H1 (cell line): ENCODE data around the gene PLK3. TPM values are rescaled to one million over a fixed set of nuclear protein-coding genes. Genes with fewer than 3 reads are reported as not detected.

ENCODE experiments used
- CTCF ChIA-PET: fragments of 300-600 bp; sonication (Branson Sonifier 250); formaldehyde crosslinking; loops from one replicate; lab custom pipeline; 2021; ENCODE audit not compliant: partially characterized antibody; lab: Charles Lee
- POLR2A ChIA-PET: fragments of 300-600 bp; sonication (Branson Sonifier 250); formaldehyde crosslinking; loops from one replicate; lab custom pipeline; 2021; ENCODE audit warnings: inconsistent platforms; ENCODE audit not compliant: partially characterized antibody; lab: Charles Lee
- DNase-seq, 2 experiments: peaks; one replicate each; pipeline versions ENCODE4 v3.0.0 to v3.0.0-alpha.2; 2010 to 2022; ENCODE audit warnings: low spot score in 2 of 2, low read depth in 1 of 2, mixed read lengths in 1 of 2
- FAIRE-seq: peaks from 2 replicates; lab custom pipeline; 2011; peaks lifted over from hg19 to GRCh38; lab: Jason Lieb, UNC
- H2AFZ ChIP-seq: 2 replicates; pipeline ENCODE4 v1.8.1; 2012; ENCODE audit warnings: low read length, inconsistent platforms
- H2AK5ac ChIP-seq: 2 replicates; pipeline ENCODE4 v1.6.1; 2013; ENCODE audit warnings: low read depth, low read length
- H2BK120ac ChIP-seq: replicated peaks from 2 replicates; pipeline ENCODE3; 2013; ENCODE audit warnings: low read depth, low read length, inconsistent platforms
- H2BK12ac ChIP-seq: 2 replicates; pipeline ENCODE4 v1.6.1; 2013; ENCODE audit warnings: low read depth, low read length
- H2BK15ac ChIP-seq: 2 replicates; pipeline ENCODE4 v1.6.1; 2013; ENCODE audit warnings: low read length
- H2BK20ac ChIP-seq: 2 replicates; pipeline ENCODE4 v1.6.1; 2013; ENCODE audit warnings: low read length
- H2BK5ac ChIP-seq: 2 replicates; pipeline ENCODE4 v1.6.1; 2013; ENCODE audit warnings: low read depth, low read length
- H3K14ac ChIP-seq: 2 replicates; pipeline ENCODE4 v1.6.1; 2013; ENCODE audit warnings: inconsistent platforms; ENCODE audit not compliant: insufficient read length
- H3K18ac ChIP-seq: 2 replicates; pipeline ENCODE4 v1.6.1; 2013; ENCODE audit warnings: low read length; ENCODE audit errors: extremely low read depth
- H3K23ac ChIP-seq: 2 replicates; pipeline ENCODE4 v1.6.1; 2013; ENCODE audit warnings: inconsistent platforms; ENCODE audit not compliant: insufficient read length
- H3K23me2 ChIP-seq: 2 replicates; pipeline ENCODE4 v1.6.1; 2013; ENCODE audit warnings: low read depth, low read length
- H3K27ac ChIP-seq: 2 replicates; pipeline ENCODE4 v1.6.1; 2011; ENCODE audit warnings: low read depth, low read length, inconsistent platforms
- H3K27me3 ChIP-seq, 4 experiments: replicated peaks in 1 of 4; 1 replicate in 1 of 4; 2 replicates in 3 of 4; pipeline versions ENCODE4 v1.6.1 to v1.8.1; 2011 to 2013; ENCODE audit warnings: low read length in 3 of 4, mild to moderate bottlenecking in 3 of 4, inconsistent platforms in 2 of 4, mixed read lengths in 2 of 4, moderate library complexity in 1 of 4; ENCODE audit not compliant: control insufficient read depth in 3 of 4, insufficient read depth in 3 of 4; ENCODE audit errors: extremely low read depth in 1 of 4
- H3K36me3 ChIP-seq, 4 experiments: 2 replicates each; pipeline versions ENCODE4 v1.6.1 to v1.8.1; 2011 to 2013; ENCODE audit warnings: mild to moderate bottlenecking in 4 of 4, low read length in 3 of 4, moderate library complexity in 2 of 4, control low read depth in 1 of 4, inconsistent platforms in 1 of 4; ENCODE audit not compliant: insufficient read depth in 4 of 4, control insufficient read depth in 2 of 4
- H3K4ac ChIP-seq: replicated peaks from 2 replicates; pipeline ENCODE3; 2013; ENCODE audit warnings: low read length, low read depth, mixed read lengths, inconsistent platforms; ENCODE audit not compliant: insufficient read length
- H3K4me1 ChIP-seq, 4 experiments: replicated peaks in 1 of 4; 1 replicate in 1 of 4; 2 replicates in 3 of 4; pipeline versions ENCODE4 v1.6.1 to v1.8.1; 2011 to 2013; ENCODE audit warnings: low read length in 3 of 4, inconsistent platforms in 2 of 4, mixed read lengths in 1 of 4; ENCODE audit not compliant: insufficient read depth in 4 of 4, control insufficient read depth in 3 of 4
- H3K4me2 ChIP-seq, 2 experiments: 2 replicates each; pipeline versions ENCODE4 v1.6.1 to v1.8.1; 2011 to 2013; ENCODE audit warnings: low read depth in 2 of 2, low read length in 2 of 2, control low read depth in 1 of 2, inconsistent platforms in 1 of 2, mild to moderate bottlenecking in 1 of 2; ENCODE audit not compliant: insufficient read depth in 1 of 2
- H3K4me3 ChIP-seq, 4 experiments: fragments of 200-600, 300-600 bp in 1 of 4; sonication (generic), shearing (Covaris generic), sonication (Bioruptor Twin) in 1 of 4; 2 replicates each; pipeline versions ENCODE4 v1.5.1 to v1.8.1; 2011 to 2016; ENCODE audit warnings: low read length in 4 of 4, low read depth in 3 of 4, control low read depth in 2 of 4, inconsistent platforms in 2 of 4, mild to moderate bottlenecking in 2 of 4, mixed read lengths in 1 of 4, moderate library complexity in 1 of 4; ENCODE audit not compliant: insufficient read depth in 2 of 4; ENCODE audit errors: extremely low read depth in 1 of 4
- H3K56ac ChIP-seq: replicated peaks from 2 replicates; pipeline ENCODE3; 2013; ENCODE audit warnings: low read depth, mild to moderate bottlenecking, mixed read lengths, low read length, inconsistent platforms; ENCODE audit not compliant: insufficient read length
- H3K79me1 ChIP-seq: 2 replicates; pipeline ENCODE4 v1.6.1; 2013; ENCODE audit warnings: low read depth, low read length, control low read depth
- H3K79me2 ChIP-seq, 2 experiments: 2 replicates each; pipeline versions ENCODE4 v1.6.1 to v1.8.1; 2012 to 2013; ENCODE audit warnings: low read length in 2 of 2, mild to moderate bottlenecking in 2 of 2, inconsistent platforms in 1 of 2; ENCODE audit not compliant: insufficient read depth in 2 of 2, control insufficient read depth in 1 of 2
- H3K9ac ChIP-seq, 4 experiments: replicated peaks in 1 of 4; 1 replicate in 1 of 4; 2 replicates in 3 of 4; pipeline versions ENCODE4 v1.6.1 to v1.8.1; 2011 to 2013; ENCODE audit warnings: low read depth in 3 of 4, low read length in 3 of 4, control low read depth in 2 of 4, mild to moderate bottlenecking in 2 of 4, moderate library complexity in 2 of 4, inconsistent platforms in 1 of 4; ENCODE audit errors: extremely low read depth in 1 of 4
- H3K9me3 ChIP-seq, 2 experiments: 2 replicates each; pipeline versions ENCODE4 v1.6.1 to v1.8.1; 2012 to 2013; ENCODE audit warnings: mild to moderate bottlenecking in 2 of 2, moderate library complexity in 2 of 2, control low read depth in 1 of 2, inconsistent platforms in 1 of 2, low read depth in 1 of 2, low read length in 1 of 2, mixed read lengths in 1 of 2; ENCODE audit not compliant: insufficient read depth in 2 of 2
- H4K20me1 ChIP-seq, 2 experiments: replicated peaks in 1 of 2; 2 replicates each; pipeline versions ENCODE3 to v1.8.1; 2011 to 2013; ENCODE audit warnings: inconsistent platforms in 2 of 2, low read length in 2 of 2, mild to moderate bottlenecking in 1 of 2; ENCODE audit not compliant: insufficient read depth in 2 of 2, control insufficient read depth in 1 of 2
- H4K5ac ChIP-seq: 2 replicates; pipeline ENCODE4 v1.6.1; 2013; ENCODE audit warnings: low read length, low read depth, mixed read lengths, inconsistent platforms; ENCODE audit not compliant: insufficient read length
- H4K8ac ChIP-seq: 2 replicates; pipeline ENCODE4 v1.8.0; 2013; ENCODE audit warnings: mild to moderate bottlenecking, moderate library complexity, low read length, inconsistent platforms; ENCODE audit not compliant: insufficient read depth; ENCODE audit errors: extremely low read depth
- H4K91ac ChIP-seq: replicated peaks from 2 replicates; pipeline ENCODE3; 2013; ENCODE audit warnings: low read length, mixed read lengths, inconsistent platforms; ENCODE audit not compliant: insufficient read length
- BCL11A ChIP-seq, 2 experiments: IDR thresholded peaks; one replicate each; pipeline ENCODE4 v1.6.1; 2011; ENCODE audit warnings: low read depth in 2 of 2, low read length in 2 of 2, mild to moderate bottlenecking in 2 of 2
- CREB1 ChIP-seq: IDR thresholded peaks from 2 replicates; pipeline ENCODE4 v1.6.1; 2012; ENCODE audit warnings: inconsistent platforms
- KDM4A ChIP-seq: IDR thresholded peaks from one replicate; pipeline ENCODE4 v1.7.1; 2012; ENCODE audit warnings: low read depth, mild to moderate bottlenecking, moderate library complexity, low read length, inconsistent platforms; ENCODE audit not compliant: severe bottlenecking
- NANOG ChIP-seq: IDR thresholded peaks from 2 replicates; pipeline ENCODE4 v1.6.1; 2011; ENCODE audit warnings: low read length, low read depth, mild to moderate bottlenecking, inconsistent platforms; ENCODE audit not compliant: insufficient read depth, poor library complexity, severe bottlenecking
- POU5F1 ChIP-seq: IDR thresholded peaks from 2 replicates; pipeline ENCODE4 v1.6.1; 2011; ENCODE audit warnings: low read depth, mild to moderate bottlenecking, low read length, moderate library complexity
- RFX5 ChIP-seq: IDR thresholded peaks from 2 replicates; pipeline ENCODE4 v1.6.1; 2011; ENCODE audit warnings: low read depth, low read length, improper control_type of control experiment, borderline replicate concordance
- SAP30 ChIP-seq: fragments of 300-600 bp; sonication (generic); IDR thresholded peaks from 2 replicates; pipeline ENCODE4 v1.7.1; 2012; ENCODE audit warnings: low read length, moderate library complexity, mild to moderate bottlenecking, inconsistent platforms; ENCODE audit not compliant: insufficient read depth, insufficient replicate concordance
- WGBS, 2 experiments: shearing (Covaris generic) in 1 of 2; methylation state at CpG; one replicate each; pipeline versions ENCODE4 v1.1.6 to v1.1.7; 2013 to 2015; ENCODE audit warnings: low lambda C conversion rate in 2 of 2, mixed read lengths in 2 of 2, inconsistent platforms in 1 of 2, low coverage in 1 of 2, missing lambda C conversion rate in 1 of 2; ENCODE audit not compliant: insufficient replicate concordance in 2 of 2, insufficient coverage in 1 of 2, insufficient read length in 1 of 2; ENCODE audit errors: extremely low coverage in 1 of 2, missing lambda C conversion rate in 1 of 2; 5-methylcytosine and 5-hydroxymethylcytosine counted together
- polyA plus RNA-seq, 7 experiments: library from polyadenylated mRNA; depleted of rRNA in 3 of 7; stranded (reverse) in 5 of 7; unstranded in 2 of 7; fragments of >200 nt in 5 of 7; fragments of 200-250 nt in 2 of 7; gene quantifications; 1 replicate in 5 of 7; 2 replicates in 1 of 7; 4 replicates in 1 of 7; pipeline versions ENCODE4 v1.2.1 to v1.2.3, GENCODE V29; 2011 to 2013; ENCODE audit warnings: missing spikeins in 2 of 7, mixed read lengths in 2 of 7
- total RNA-seq: library from RNA; stranded (reverse); fragmentation: NEBNext Ultra II Directional; extraction: Animal tissue kit (Norgen Biotek cat#: 25700); gene quantifications from 2 replicates; pipeline ENCODE4 v1.2.1, GENCODE V29; 2021
- TF ChIP-seq, protein P1 (sequence below): IDR thresholded peaks from 2 replicates; pipeline ENCODE4 v1.6.1; 2012; ENCODE audit warnings: low read length, inconsistent platforms

Gene PLK3
- total and polyA plus RNA-seq, 2 of the 8 experiments (the other 6 are each of a cell fraction or from before 2014, with no cell fraction given): 7.9 to 12.3 TPM

DNA sequence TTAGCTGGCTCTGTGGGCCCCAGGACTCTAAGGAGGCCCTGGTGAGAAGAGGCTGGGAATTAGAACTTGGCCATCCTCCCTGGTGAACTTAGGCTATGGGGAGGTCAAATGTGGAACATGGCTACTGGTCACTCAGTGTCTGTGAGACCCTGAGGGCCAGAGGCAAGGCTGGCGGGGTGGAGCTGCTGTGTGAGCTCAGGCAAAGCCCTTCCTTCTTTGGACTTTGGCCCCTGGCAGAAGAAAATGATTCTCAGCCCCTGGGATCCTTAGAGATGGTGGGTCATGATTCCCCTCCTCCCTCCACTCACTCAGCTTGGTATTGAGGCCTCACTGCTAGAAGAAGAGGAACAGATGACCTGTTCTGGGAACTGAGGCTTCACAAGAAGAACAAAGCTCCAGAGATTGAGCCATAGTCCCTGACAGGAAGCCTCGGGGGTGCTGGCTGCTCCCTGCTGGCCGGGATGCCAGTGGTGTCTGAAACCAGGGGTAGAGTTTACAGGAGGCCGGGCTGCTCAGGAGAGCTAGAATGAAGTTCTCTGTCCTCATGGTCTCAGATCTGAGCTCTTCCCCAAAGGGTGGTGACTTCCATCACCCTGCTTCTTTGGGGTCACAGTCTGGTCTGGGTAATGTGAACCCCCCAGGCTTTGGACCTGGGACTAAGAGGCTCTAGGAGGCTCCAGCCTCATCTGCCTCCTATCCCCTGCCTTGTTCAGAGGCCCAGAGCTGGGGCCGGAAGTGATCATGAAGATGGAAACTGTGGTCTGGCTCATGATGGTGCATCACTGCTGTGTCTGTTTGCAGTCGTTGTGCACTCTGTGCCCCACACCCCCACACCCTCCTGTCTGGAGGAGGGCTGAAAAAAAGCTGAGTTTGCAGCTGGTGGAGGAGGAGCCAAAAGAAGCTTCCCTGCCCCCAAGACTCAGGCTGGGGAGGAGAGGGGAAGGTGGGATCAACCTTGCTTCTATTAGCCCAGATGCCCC, 9.1 kb downstream of the PLK3 start:
- POLR2A ChIA-PET: interaction anchor here (0.8 to 19.2 kb wide), 17 partner anchors 9 to 712 kb away, joined by 3 to 547 read pairs (median 8); partner anchors contain the start of genes BEST4, PLK3, PTCH2 and RPS8
- Histone ChIP-seq H2BK12ac (peak overlapping the region; percentile 99), H3K9ac (0 out of 7 replicates have a peak overlapping the region, but pooled peaks of 1 of the 4 experiments have one; percentile 6), H3K4me3 (no peak overlapping the region), H4K5ac (no peak overlapping the region), H3K27ac (peak overlapping the region; percentile 58; the same call in 1 of the 2 replicates), H3K79me1 (no peaks in the 10 kb centered on the region), H4K8ac (no peak overlapping the region), H3K23me2 (peaks cover 6% of the 10 kb centered on the region; the same call in 1 of the 2 replicates), H2AK5ac (peak overlapping the region; percentile 96; the same call in 1 of the 2 replicates), H3K18ac (peak overlapping the region; percentile 88), H2BK5ac (peak overlapping the region; percentile 88), H3K79me2 (no peaks in the 10 kb centered on the region), H3K4ac (no peak overlapping the region), H3K4me2 (peak overlapping the region; percentile 56 to 58; a peak in 3 of 4 replicates), H3K9me3 (no peaks in the 10 kb centered on the region), H2BK120ac (no peak overlapping the region), H3K23ac (no peak overlapping the region), H4K20me1 (no peaks in the 10 kb centered on the region), H2BK15ac (peak overlapping the region; percentile 90; the same call in 1 of the 2 replicates), H2BK20ac (peak overlapping the region; percentile 92), H3K4me1 (peaks cover 10 to 44% (median 34%) of the 10 kb centered on the region in 4 experiments), H3K27me3 (peaks cover 0 to 8% (median 1%) of the 10 kb centered on the region in 4 experiments; a peak in 4 of 7 replicates), H3K14ac (no peak overlapping the region), H3K56ac (no peak overlapping the region), H2AFZ (no peak overlapping the region), H3K36me3 (peaks cover 0 to 9% (median under 1%) of the 10 kb centered on the region in 4 experiments; a peak in 4 of 8 replicates), H4K91ac (peak overlapping the region; percentile 94)
- no peak for FAIRE-seq
- CTCF ChIA-PET: interaction anchor here (0.7 to 5.4 kb wide), 16 partner anchors 10 to 101 kb away, joined by 3 to 37 read pairs (median 6); partner anchors contain the start of genes PLK3 and RNU5D-1
- no peak for DNase-seq
- WGBS, 2 experiments: 95% methylated on average over 6 of the region's 6 CpGs; no CpG with 5 or more reads in 1 of the 2 experiments
- no peak for TF ChIP-seq RFX5
- no peak for TF ChIP-seq CREB1
- TF ChIP-seq NANOG: no peak
- no peak for TF ChIP-seq BCL11A (IDR thresholded peaks at IDR 0.05; ENCODE audit: low read depth in 2 of 2, low read length in 2 of 2)
- TF ChIP-seq, protein P1, sequence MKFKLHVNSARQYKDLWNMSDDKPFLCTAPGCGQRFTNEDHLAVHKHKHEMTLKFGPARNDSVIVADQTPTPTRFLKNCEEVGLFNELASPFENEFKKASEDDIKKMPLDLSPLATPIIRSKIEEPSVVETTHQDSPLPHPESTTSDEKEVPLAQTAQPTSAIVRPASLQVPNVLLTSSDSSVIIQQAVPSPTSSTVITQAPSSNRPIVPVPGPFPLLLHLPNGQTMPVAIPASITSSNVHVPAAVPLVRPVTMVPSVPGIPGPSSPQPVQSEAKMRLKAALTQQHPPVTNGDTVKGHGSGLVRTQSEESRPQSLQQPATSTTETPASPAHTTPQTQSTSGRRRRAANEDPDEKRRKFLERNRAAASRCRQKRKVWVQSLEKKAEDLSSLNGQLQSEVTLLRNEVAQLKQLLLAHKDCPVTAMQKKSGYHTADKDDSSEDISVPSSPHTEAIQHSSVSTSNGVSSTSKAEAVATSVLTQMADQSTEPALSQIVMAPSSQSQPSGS: no peak
- TF ChIP-seq POU5F1: no peak
- no peak for TF ChIP-seq KDM4A
- TF ChIP-seq SAP30: no peak
